NCI-H446 treated with DMSO at 0.1 percent for 48 hours (cell line): ENCODE measurements around the gene GUCY1B1.

Source experiments
- DNase-seq: peaks from one replicate; lab custom pipeline; 2025; lab: John Stamatoyannopoulos, UW

The GUCY1B1 gene

DNA sequence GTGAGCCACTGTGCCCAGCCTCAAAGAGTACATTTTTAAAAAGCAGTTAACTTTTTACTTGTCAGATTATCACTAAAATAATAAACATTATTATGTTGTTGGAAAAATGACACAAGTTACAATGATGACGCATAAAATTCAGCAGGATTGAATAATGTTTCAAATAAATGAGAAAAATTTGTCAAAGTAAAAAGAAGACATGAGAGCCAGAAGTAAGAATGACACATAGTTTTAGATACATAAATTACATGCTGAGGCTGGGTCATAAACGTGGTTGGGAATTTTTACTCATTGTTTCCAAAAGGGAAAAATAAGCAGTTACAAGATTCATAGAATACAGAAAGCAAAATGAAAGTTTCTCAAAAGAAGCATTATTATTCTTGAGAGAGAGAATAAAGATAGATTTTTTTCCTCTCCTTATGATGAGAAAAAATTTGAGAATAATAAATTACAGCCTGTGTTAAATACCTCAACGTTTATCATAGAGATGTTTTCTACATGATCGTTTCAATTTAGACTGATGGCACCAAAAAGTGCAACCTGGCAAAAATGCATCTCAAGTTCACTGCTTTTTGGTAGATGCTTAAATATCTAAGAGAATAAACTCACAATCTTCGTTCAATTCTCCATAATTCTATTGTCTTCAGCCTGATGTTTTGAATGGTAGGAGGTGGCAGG, 40.4 kb downstream of the GUCY1B1 start:
- no peak for DNase-seq

DNA sequence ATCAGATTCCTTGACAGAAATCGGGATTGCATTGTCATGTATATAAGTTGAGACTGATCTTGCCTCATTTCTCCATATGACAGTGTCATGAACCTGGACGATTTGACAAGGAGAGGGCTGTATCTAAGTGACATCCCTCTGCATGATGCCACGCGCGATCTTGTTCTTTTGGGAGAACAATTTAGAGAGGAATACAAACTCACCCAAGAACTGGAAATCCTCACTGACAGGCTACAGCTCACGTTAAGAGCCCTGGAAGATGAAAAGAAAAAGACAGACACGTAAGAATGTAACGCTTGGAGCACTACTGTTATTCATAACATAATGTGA, 40.9 kb downstream of the GUCY1B1 start:
- no peak for DNase-seq

- no peak for DNase-seq
Observed at GRCh38 chr4:155800685-155801343, 42.0 kb downstream of the GUCY1B1 start.

- no peak for DNase-seq
Observed at GRCh38 chr4:155802190-155802959, 43.6 kb downstream of the GUCY1B1 start.

GRCh38 chr4:155805016-155805415, 46.2 kb downstream of the GUCY1B1 start:
- DNase-seq = no peak

DNA sequence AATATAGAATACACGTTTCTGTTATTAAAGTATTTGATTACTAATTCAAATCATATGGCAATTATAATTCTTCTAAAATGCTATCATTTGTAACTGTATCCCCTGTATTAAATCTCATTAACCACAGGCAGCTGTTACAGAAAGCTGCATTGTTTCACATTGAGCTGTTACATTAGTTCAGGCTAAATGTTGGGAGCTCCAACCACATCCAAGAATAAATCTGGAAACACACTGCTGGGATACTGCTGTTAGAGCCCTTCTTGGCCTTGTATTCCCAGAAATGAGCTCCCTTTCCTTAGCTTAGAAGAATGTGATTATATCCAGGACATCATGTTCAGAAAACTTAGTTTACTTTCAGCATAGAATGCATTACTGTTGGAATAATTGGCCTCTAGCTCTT, 48.2 kb downstream of the GUCY1B1 start:
- DNase-seq = no peak

- DNase-seq = peak; percentile 54
Observed at GRCh38 chr4:155809835-155810234, 51.0 kb downstream of the GUCY1B1 start.

- no peak for DNase-seq
Observed at GRCh38 chr4:155811083-155811482, 52.3 kb downstream of the GUCY1B1 start.

GRCh38 chr4:155818639-155819038, 59.8 kb downstream of the GUCY1B1 start:
- DNase-seq = no peak

DNA sequence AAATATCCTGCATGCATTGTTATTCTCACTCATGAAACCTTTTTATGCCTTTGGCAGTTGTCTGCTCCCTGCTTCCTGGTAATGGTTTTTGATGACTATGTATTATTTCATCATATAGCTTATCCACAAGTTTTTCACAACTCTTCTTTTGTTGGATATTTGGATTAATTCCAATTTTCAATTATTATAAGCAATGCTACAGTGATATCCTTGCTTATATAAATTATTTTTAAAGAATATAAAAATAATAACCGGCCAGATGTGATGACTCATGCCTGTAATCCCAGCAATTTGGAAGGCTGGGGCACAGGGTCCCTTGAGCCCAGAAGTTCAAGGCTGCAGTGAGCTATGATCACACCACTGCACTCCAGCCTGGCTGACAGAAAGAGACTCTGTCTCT, 60.2 kb downstream of the GUCY1B1 start:
- DNase-seq = no peak

- DNase-seq = no peak
Observed at GRCh38 chr4:155820887-155821518, 62.2 kb downstream of the GUCY1B1 start.

- DNase-seq = no peak
Observed at GRCh38 chr4:155822572-155822971, 63.8 kb downstream of the GUCY1B1 start.

GRCh38 chr4:155828628-155829027, 69.8 kb downstream of the GUCY1B1 start:
- no peak for DNase-seq

DNA sequence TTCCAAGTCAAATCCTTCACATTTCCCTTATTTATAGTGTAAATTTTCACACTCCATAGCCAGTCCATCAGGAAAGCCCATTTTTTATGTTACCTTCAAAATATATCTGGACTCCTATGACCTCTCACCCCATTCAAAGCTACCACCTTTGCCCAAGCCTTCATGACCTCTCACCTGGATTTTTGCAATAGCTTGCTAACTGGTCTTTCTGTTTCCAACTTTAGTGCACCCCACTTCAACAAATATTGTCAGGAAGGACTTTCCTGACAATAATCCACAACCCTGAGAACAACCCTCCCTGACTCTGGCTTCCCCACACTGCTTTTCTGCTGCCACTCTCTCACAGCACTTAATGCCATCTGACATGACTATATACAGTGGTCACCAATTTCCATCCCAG, 73.8 kb downstream of the GUCY1B1 start:
- DNase-seq = no peak

DNA sequence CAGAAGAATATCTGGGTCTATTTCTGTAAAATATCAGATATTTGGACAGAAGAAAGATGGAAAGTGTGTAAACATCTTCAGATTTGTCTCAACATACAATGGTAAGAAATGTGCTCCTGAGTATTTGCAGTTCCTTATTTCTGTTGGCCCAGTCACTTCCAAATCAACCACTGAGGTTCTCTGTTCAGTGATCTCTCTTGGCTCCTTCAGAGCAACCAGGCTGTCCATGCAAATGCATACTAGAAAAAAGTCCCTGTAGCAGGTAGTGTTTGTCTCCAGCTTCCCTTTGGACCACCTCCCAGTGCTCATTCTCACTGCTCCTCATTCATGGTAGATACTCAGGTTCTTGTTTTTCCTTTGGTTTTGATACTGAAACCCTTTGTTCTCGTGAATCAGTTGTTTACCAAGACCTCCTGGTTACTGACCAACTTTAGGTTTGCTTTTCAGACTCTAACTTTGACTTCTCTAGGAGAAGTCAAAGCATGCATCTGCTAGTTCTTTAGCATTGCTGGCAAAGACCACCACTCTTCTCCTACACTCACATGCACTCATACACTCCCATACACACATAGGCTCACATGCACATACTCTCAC, 78.5 kb downstream of the GUCY1B1 start:
- DNase-seq = no peak

GRCh38 chr4:155842080-155842479, 83.3 kb downstream of the GUCY1B1 start:
- DNase-seq = no peak

GRCh38 chr4:155846929-155847328, 88.1 kb downstream of the GUCY1B1 start:
- DNase-seq = no peak

DNA sequence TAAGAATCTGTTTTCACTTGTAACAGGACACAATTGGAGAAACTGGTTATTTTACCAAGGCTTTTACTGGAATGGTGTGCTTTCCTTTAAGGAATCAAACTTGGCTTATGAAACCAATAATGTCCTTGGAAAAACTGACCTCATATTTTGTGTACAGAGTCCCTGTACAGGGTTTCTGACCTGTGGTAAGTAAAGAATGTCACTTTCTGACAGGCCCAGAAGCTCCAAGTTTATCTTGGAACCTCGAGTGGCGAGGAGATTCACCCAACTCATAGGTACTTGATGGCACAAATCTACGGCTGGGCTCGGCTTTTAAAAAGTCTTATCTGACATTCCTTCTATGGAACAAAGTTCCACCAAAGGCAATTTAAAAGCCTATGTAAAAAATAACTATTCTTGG, 90.2 kb downstream of the GUCY1B1 start:
- no peak for DNase-seq

DNA sequence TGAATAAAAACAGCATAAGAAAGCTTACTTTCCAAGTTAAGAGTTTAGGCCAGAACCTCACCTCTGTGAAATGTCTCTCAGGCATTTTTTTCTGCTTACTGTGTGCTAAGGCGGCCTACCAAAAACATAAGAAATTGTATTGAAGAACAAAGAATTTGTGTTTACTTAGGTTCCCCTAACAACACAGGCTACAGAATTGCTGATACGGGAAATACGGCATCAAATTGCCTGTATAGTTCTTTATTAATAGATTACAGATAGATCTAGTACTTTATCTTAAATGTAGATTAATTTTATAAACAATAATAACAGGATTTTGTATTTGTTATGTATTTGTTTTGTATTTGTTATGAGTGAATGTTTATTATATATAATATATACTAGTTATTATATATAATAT, 94.4 kb downstream of the GUCY1B1 start:
- no peak for DNase-seq

DNA sequence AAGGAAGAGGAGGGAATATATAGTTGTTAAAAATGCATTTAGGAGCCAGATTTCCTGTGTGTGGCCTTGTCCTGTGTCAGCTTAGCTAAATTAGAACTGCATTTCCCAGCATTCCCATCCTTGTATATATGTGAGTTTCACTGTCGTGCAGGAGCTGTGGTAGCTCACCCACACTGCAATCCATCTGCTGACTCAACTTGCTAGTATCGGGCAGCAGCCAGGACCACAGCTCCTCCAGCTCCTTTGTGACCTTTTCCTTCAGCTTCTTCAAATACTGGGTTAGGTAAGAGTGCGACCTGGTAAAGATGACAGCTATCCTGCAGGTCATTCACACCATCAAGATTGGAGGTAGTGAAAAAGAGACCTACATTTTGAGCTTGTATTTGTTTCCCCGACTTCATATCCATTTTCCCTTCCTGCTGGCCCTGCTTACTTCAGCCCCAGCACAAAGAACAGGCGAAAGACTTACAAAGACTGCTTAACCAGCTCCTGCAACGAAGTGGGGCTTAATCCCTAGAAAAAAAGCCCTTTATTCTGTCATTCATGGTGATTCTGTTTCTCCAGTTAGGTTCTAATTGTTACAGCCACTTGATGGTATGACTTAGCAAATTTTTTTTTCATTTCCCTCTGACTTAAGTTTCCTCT, 95.9 kb downstream of the GUCY1B1 start:
- no peak for DNase-seq

DNA sequence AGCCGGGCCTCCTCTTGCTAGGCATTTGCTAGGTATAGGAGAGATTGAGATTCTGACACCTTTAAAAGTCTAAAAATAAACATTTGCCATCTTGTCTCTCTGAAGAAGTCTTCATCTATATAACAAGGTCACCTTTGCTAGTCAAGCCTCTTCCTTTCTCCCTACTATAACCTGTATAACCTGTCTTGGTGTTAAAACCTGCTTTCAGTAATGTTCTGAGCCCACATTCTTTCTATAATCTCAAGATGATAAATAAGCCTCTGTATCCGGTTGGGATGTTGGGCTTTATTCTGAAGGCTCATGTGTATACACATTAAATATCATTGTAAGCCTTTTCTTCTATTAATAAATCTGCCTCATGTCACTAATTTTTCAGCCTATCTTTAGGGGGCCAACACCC, 97.1 kb downstream of the GUCY1B1 start:
- no peak for DNase-seq
